Mucosa of stomach (tissue), 1 donor: ENCODE data around the gene EIF1AY.
"Not testable (repeated sequence)": the region's sequence is repeated elsewhere in the genome, so short reads cannot be mapped to it uniquely, and the experiment has no call there.

Experiments used
- H3K27me3 ChIP-seq: one replicate; pipeline ENCODE4 v1.7.0; 2013; ENCODE audit warnings: mild to moderate bottlenecking, low read length; ENCODE audit not compliant: control insufficient read depth, insufficient read depth
- H3K36me3 ChIP-seq: one replicate; pipeline ENCODE4 v1.7.0; 2013; ENCODE audit warnings: low read length; ENCODE audit not compliant: control insufficient read depth, insufficient read depth
- H3K4me1 ChIP-seq: one replicate; pipeline ENCODE4 v1.7.0; 2013; ENCODE audit warnings: mild to moderate bottlenecking, low read length; ENCODE audit not compliant: control insufficient read depth, insufficient read depth
- H3K4me3 ChIP-seq: one replicate; pipeline ENCODE4 v1.7.0; 2013; ENCODE audit warnings: low read length
- H3K9ac ChIP-seq: one replicate; pipeline ENCODE4 v1.7.0; 2013; ENCODE audit warnings: mild to moderate bottlenecking, low read length, moderate library complexity
- H3K9me3 ChIP-seq: one replicate; pipeline ENCODE4 v1.7.0; 2013; ENCODE audit warnings: mild to moderate bottlenecking, low read length, moderate library complexity; ENCODE audit not compliant: control insufficient read depth
- donor health status: Pancreatic carcinoma.

Gene EIF1AY, protein sequence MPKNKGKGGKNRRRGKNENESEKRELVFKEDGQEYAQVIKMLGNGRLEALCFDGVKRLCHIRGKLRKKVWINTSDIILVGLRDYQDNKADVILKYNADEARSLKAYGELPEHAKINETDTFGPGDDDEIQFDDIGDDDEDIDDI

GRCh38 chrY:20575531-20576121 is at the start of gene EIF1AY:
Gene EIF1AY, plus strand, starts transcription at chrY:20575776. Its CDS starts 96 bp downstream, at chrY:20575872.
- Histone ChIP-seq H3K9me3 (no peaks in the 10 kb centered on the region), H3K9ac (peak within 1 kb of the TSS; percentile 84), H3K27me3 (no peaks in the 10 kb centered on the region), H3K36me3 (no peaks in the 10 kb centered on the region), H3K4me1 (no peaks in the 10 kb centered on the region), H3K4me3 (peak within 1 kb of the TSS; percentile 71)

- H3K9ac ChIP-seq: no peak overlapping the region
- no peaks in the 10 kb centered on the region for H3K27me3 ChIP-seq
- H3K4me3 ChIP-seq: no peak overlapping the region
- H3K36me3 ChIP-seq: no peaks in the 10 kb centered on the region
- H3K9me3 ChIP-seq: no peaks in the 10 kb centered on the region
- no peaks in the 10 kb centered on the region for H3K4me1 ChIP-seq
Observed at GRCh38 chrY:20528435-20528834, 47.1 kb upstream of the EIF1AY start.

GRCh38 chrY:20538186-20538585 is 37.4 kb upstream of the EIF1AY start:
- no peaks in the 10 kb centered on the region for H3K27me3 ChIP-seq
- H3K36me3 ChIP-seq: no peaks in the 10 kb centered on the region
- no peaks in the 10 kb centered on the region for H3K4me1 ChIP-seq
- no peak overlapping the region for H3K9ac ChIP-seq
- H3K9me3 ChIP-seq: no peaks in the 10 kb centered on the region
- H3K4me3 ChIP-seq: no peak overlapping the region

DNA sequence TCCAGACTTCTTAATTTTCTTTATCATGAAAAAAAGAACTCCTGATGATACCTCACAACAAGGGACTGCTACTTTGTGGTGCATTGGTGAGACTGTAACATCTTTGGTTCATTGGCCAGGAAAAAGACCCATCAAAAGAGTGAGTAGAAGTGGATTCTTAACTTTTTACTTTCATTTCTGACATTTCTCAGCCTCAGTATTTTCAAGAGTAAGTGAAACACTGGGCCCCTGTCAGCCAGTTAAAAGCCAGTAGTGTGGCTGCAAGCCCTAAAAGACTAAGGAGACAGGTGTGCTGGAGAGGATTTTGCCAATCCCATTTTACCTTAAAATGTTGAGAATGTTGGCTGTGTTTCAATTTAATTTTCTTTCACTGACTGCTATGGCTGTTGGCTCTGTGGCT is 36.6 kb upstream of the EIF1AY start:
- Histone ChIP-seq H3K36me3 (no peaks in the 10 kb centered on the region), H3K4me3 (no peak overlapping the region), H3K9me3 (no peaks in the 10 kb centered on the region), H3K9ac (no peak overlapping the region), H3K27me3 (no peaks in the 10 kb centered on the region), H3K4me1 (no peaks in the 10 kb centered on the region)

- Histone ChIP-seq H3K36me3 (no peaks in the 10 kb centered on the region), H3K4me1 (no peaks in the 10 kb centered on the region), H3K4me3 (no peak overlapping the region), H3K27me3 (no peaks in the 10 kb centered on the region), H3K9ac (no peak overlapping the region), H3K9me3 (no peaks in the 10 kb centered on the region)
Observed at GRCh38 chrY:20544451-20544960, 31.1 kb upstream of the EIF1AY start.

DNA sequence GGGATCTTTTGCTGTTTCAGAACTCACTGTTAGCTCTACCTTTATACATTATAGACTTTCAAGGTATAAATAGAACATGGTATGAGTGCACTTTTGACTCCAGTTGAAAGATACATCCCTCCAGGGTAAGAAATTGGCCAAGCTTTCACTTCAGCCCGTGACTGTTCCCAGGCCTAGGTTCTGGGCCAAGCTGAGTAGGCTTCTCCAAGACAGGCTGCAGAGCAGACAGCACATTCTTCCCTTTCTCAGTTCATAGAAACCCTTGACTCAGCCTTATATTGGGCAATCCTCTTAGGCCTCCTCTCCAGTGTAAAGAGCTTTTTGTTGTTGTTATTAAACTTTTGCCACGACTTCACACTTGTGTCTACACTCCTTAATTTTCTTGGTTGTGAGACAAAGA is 29.5 kb upstream of the EIF1AY start:
- H3K9me3 ChIP-seq: no peaks in the 10 kb centered on the region
- no peak overlapping the region for H3K4me3 ChIP-seq
- no peaks in the 10 kb centered on the region for H3K36me3 ChIP-seq
- H3K27me3 ChIP-seq: no peaks in the 10 kb centered on the region
- H3K9ac ChIP-seq: no peak overlapping the region
- no peaks in the 10 kb centered on the region for H3K4me1 ChIP-seq

DNA sequence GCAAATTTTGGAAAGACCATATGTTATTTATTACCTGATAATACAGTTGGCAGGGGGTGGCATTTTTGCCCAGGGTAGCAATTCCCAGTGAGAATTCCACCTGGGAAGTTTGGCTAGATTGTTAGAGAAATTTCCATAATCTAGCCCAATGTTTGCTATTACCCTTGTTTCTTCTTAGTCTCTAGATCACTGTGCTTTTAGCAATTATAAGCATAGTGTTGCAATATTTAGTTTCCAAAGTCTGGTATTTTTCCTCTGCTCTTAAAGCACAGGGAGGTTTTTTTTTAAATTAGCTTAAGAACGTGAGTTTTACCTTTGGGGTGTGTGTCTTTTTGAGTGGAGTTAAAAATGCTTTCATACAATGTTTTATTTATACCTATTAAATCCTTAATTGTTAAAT is 26.3 kb upstream of the EIF1AY start:
- Histone ChIP-seq H3K36me3 (no peaks in the 10 kb centered on the region), H3K9ac (no peak overlapping the region), H3K9me3 (no peaks in the 10 kb centered on the region), H3K27me3 (no peaks in the 10 kb centered on the region), H3K4me1 (no peaks in the 10 kb centered on the region), H3K4me3 (no peak overlapping the region)

- Histone ChIP-seq H3K4me1 (no peaks in the 10 kb centered on the region), H3K27me3 (no peaks in the 10 kb centered on the region), H3K9ac (no peak overlapping the region), H3K36me3 (no peaks in the 10 kb centered on the region), H3K9me3 (no peaks in the 10 kb centered on the region), H3K4me3 (no peak overlapping the region)
Observed at GRCh38 chrY:20551840-20552239, 23.7 kb upstream of the EIF1AY start.

DNA sequence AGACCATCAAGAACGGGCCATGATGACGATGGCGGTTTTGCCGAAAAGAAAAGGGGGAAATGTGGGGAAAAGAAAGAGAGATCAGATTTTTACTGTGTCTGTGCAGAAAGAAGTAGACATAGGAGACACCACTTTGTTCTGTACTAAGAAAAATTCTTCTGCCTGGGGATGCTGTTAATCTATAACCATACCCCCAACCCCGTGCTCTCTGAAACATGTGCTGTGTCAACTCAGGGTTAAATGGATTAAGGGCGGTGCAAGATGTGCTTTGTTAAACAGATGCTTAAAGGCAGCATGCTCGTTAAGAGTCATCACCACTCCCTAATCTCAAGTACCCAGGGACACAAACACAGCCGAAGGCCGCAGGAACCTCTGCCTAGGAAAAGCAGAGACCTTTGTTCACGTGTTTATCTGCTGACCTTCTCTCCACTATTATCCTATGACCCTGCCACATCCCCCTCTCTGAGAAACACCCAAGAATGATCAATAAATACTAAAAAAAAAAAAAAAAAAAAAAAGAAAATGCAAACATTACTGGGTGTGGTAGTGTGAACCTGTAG is 22.7 kb upstream of the EIF1AY start:
- not testable (repeated sequence) for H3K27me3 ChIP-seq, H3K4me3 ChIP-seq, H3K9me3 ChIP-seq, H3K4me1 ChIP-seq, H3K9ac ChIP-seq, H3K36me3 ChIP-seq

DNA sequence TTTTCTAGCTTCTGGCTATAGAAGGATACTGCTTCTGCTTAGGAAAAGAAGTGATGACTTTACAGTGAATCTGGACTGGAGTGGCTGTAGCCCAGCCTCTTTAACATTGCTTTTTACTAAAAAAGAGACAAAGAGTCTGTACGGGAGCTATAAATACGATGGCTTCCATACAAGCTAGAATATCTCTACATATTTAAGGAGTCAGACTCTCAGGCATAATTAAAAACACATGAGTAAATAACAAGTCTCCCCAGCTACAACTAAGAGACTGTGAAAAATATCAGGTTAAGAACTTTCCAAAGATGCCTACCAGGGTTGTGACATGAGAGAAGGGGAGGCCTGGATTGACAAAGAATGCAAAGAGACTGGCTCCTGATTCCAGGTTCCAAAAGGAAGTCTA is 19.8 kb upstream of the EIF1AY start:
- no peaks in the 10 kb centered on the region for H3K4me1 ChIP-seq
- no peak overlapping the region for H3K9ac ChIP-seq
- H3K27me3 ChIP-seq: no peaks in the 10 kb centered on the region
- no peaks in the 10 kb centered on the region for H3K36me3 ChIP-seq
- H3K9me3 ChIP-seq: no peaks in the 10 kb centered on the region
- H3K4me3 ChIP-seq: no peak overlapping the region

DNA sequence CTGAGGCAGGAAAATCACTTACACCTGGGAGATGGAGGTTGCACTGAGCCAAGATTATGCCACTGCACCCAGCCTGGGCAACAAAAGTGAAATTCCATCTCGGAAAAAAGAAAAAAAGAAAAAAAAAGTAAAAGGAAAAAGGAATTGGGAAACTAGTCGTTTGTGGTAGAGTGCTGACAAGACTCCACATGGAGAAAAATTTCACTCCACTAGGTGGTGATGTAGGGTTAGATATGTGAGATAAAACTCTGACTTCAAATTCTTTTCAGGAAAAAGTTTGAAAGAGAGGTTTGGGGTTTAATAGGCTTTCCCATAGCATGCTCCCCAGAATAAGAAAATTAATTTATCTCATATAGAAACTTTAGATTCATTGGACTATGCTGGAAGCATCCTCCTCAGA is 16.9 kb upstream of the EIF1AY start:
- Histone ChIP-seq H3K36me3 (no peaks in the 10 kb centered on the region), H3K4me3 (no peak overlapping the region), H3K9ac (no peak overlapping the region), H3K4me1 (no peaks in the 10 kb centered on the region), H3K27me3 (no peaks in the 10 kb centered on the region), H3K9me3 (no peaks in the 10 kb centered on the region)

GRCh38 chrY:20559873-20560512 is 15.6 kb upstream of the EIF1AY start:
- H3K9me3 ChIP-seq: no peaks in the 10 kb centered on the region
- H3K4me1 ChIP-seq: no peaks in the 10 kb centered on the region
- H3K9ac ChIP-seq: no peak overlapping the region
- H3K27me3 ChIP-seq: no peaks in the 10 kb centered on the region
- H3K36me3 ChIP-seq: no peaks in the 10 kb centered on the region
- H3K4me3 ChIP-seq: no peak overlapping the region
